ENCODE results near the gene CD84.
"Not testable (repeated sequence)": the region's sequence is repeated elsewhere in the genome, so short reads cannot be mapped to it uniquely, and the experiment has no call there.

CD84 gene

DNA sequence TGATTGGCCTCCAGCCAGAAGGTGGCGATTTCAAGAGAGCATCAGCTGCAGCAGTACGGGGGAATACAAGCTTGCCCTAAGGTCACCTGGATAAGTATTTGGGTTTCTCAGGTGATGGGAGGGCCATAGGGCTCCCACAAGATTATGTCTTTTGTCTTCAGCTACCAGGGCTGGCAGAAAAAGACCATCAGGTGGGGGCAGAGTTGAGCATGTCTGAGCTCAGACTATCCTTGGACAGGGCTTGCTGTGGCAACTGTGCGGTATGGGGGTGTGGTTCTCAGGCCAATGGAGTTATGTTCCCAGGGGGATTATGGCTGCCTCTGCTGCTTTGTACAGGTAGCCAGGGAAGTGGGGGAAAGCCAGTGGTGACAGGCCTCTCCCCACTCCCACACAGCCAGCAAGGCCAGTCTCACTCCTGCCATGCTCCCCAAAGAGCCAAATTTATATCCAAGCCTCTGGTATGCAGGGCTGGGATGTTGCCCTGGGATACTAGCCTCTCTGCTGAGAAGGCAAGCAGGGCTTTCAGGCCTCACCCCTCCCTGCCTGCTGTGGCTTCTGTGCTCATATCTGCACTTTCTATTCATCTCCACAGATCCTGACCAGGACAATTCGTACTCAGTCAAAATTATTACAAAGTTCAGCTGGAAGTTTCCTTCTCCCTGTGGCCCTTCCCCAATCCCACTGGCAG lies 26.6 kb upstream of the CD84 start:
- TF ChIP-seq, protein P1, sequence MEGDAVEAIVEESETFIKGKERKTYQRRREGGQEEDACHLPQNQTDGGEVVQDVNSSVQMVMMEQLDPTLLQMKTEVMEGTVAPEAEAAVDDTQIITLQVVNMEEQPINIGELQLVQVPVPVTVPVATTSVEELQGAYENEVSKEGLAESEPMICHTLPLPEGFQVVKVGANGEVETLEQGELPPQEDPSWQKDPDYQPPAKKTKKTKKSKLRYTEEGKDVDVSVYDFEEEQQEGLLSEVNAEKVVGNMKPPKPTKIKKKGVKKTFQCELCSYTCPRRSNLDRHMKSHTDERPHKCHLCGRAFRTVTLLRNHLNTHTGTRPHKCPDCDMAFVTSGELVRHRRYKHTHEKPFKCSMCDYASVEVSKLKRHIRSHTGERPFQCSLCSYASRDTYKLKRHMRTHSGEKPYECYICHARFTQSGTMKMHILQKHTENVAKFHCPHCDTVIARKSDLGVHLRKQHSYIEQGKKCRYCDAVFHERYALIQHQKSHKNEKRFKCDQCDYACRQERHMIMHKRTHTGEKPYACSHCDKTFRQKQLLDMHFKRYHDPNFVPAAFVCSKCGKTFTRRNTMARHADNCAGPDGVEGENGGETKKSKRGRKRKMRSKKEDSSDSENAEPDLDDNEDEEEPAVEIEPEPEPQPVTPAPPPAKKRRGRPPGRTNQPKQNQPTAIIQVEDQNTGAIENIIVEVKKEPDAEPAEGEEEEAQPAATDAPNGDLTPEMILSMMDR (conservative IDR thresholded peaks at IDR 0.05; ENCODE audit: low read depth, low read length), result peak; percentile 7
- H3K4me3 ChIP-seq (ENCODE audit: low read length), result no peak overlapping the region
- DNase-seq (ENCODE audit: low read depth), result peak; percentile 12

DNA sequence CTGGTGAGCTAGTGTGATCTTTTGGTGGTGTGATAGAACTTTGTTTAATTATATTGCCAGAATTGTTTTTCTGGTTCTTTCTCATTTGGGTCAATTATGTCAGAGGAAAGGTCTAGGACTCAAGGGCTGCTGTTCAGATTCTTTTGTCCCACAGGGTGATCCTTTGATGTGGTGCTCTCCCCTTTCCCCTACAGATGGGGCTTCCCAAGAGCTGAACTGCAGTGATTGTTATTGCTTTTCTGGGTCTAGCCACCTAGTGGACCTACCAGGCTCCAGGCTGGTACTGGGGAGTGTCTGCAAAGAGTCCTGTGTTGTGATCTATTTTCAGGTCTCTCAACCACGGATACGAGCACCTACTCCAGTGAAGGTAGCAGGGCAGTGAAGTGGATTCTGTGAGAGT lies 25.9 kb upstream of the CD84 start:
- TF ChIP-seq, protein P1 (conservative IDR thresholded peaks at IDR 0.05; ENCODE audit: low read depth, low read length), result no peak
- no peak for DNase-seq (ENCODE audit: low read depth)
- H3K4me3 ChIP-seq (ENCODE audit: low read length), result no peak overlapping the region

DNA sequence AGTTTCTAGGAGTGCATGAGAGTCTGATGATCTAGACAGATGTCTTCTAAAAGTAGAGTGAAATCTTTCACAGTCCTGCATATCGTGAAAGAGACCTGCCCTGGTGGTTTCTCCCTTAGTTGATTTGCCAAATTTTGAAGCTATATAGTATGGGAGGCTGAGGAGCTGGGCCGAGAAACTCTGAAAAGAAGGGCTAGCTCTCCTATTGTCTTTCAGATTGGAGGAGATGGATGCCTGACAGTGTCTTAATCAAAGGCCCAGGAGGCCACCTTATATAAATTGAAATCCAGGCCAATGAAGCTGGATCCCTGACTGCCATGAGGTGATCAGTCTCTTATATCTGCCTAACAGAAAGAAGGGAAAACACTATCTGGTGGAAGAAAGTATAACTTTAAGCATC lies 18.4 kb upstream of the CD84 start:
- TF ChIP-seq, protein P1 (conservative IDR thresholded peaks at IDR 0.05; ENCODE audit: low read depth, low read length), result no peak

DNA sequence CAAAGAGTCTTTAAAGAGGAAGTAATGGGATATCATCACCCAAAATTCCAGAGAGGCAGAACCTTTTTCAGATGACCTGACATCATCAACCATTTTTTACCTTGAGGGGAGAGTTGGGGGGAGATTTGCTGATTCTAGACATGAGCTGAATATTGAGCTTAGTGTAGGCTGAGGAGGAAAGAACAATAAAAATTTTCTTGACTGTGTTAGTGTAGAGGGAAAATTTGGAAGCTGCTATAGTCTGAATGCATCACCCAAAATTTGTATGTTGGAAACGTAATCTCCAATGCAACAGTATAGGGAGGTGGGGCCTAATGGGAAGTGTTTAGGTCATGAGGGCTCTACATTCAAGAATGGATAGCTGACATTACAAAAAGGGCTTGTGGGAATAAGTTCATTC lies 17.8 kb upstream of the CD84 start:
- no peak for DNase-seq (ENCODE audit: low read depth)
- TF ChIP-seq, protein P1 (conservative IDR thresholded peaks at IDR 0.05; ENCODE audit: low read depth, low read length), result no peak
- no peak overlapping the region for H3K4me3 ChIP-seq (ENCODE audit: low read length)

More for the DNA sequence above, 18.4 kb upstream of the CD84 start:
- DNase-seq (ENCODE audit: low read depth), result no peak
- no peak overlapping the region for H3K4me3 ChIP-seq (ENCODE audit: low read length)

DNA sequence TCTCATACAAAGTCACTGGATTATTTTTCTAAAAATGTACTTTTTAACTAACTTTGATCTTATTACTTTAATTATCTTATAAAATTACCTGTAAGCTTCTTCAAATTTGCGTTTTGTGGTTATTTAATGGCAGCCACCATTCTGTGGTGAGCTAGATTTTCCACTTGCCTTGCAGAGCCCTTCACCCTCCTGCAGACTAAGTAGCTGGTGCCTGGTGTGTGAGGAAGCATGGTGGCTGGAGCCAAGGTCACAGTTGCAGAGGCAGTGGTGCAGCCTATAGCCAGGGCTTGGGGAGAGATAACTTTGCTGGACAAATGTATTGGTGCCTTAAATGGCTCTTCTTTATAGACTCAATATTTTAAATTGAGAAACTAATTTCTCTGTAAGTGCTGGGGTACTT lies 11.2 kb upstream of the CD84 start:
- H3K4me3 ChIP-seq (ENCODE audit: low read length), result no peak overlapping the region
- TF ChIP-seq, protein P1 (conservative IDR thresholded peaks at IDR 0.05; ENCODE audit: low read depth, low read length), result no peak
- no peak for DNase-seq (ENCODE audit: low read depth)

DNA sequence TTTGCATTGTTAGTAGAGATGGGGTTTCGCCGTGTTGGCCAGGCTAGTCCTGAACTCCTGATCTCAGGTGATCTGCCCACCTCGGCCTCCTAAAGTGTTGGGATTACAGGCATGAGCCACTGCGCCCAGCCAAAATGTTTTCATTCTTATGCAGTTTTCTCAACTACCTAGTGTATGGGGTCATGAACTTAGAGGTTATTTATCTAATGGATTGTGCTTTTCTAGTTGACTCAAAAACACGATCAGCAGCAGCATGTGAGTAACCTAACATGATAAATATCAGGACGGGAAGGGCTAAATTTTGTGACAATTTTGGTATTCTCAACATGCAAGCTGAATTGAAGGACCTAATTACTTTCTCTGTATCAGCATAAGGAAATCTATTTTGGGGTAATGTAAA lies 9.2 kb upstream of the CD84 start:
- no peak overlapping the region for H3K4me3 ChIP-seq (ENCODE audit: low read length)
- DNase-seq (ENCODE audit: low read depth), result no peak
- TF ChIP-seq, protein P1 (conservative IDR thresholded peaks at IDR 0.05; ENCODE audit: low read depth, low read length), result no peak

DNA sequence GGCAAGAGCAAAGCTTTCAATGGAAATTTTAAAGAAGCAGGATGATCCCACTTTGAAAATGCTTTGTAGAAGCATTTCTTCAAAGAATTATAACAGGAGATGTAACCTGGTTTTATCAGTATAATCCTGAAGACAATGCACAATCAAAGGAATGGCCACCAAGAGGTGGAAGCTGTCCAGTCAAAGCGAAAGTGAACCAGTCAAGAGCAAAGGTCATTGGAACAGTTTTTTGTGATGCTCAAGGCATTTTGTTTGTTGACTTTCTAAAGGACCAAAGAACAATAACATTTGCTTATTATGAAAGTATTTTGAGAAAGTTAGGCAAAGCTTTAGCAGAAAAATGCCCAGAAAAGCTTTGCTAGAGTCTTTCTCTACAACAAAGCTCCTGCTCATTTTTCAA lies 5.5 kb upstream of the CD84 start:
- DNase-seq (ENCODE audit: low read depth), result no peak
- H3K4me3 ChIP-seq (ENCODE audit: low read length), result no peak overlapping the region
- TF ChIP-seq, protein P1 (conservative IDR thresholded peaks at IDR 0.05; ENCODE audit: low read depth, low read length), result no peak

DNA sequence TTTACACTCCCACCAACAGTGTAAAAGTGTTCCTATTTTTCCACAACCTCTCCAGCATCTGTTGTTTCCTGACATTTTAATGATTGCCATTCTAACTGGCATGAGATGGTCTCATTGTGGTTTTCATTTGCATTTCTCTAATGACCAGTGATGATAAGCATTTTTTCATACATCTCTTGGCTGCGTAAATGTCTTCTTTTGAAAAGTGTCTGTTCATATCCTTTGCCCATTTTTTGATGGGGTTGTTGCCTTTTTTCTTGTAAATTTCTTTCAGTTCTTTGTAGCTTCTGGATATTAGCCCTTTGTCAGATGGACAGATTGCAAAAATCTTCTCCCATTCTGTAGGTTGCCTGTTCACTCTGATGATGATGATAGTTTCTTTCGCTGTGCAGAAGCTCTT lies 3.7 kb upstream of the CD84 start:
- H3K4me3 ChIP-seq (ENCODE audit: low read length); DNase-seq (ENCODE audit: low read depth): not testable (repeated sequence)

Data from retinal pigment epithelial cell (primary cell).